Activated T-cell treated with anti-CD3 and anti-CD28 coated beads, Interleukin-2, amount 50 U/mL, for 24 hours (primary cell): ENCODE results near the gene CDC42SE2.

Experiments
- DNase-seq: peaks from one replicate; pipeline ENCODE4 v3.0.0-alpha.2; 2020
- H3K27ac Mint-ChIP-seq: 2 replicates; pipeline ENCODE4 v1.8.0; 2020; ENCODE audit warnings: mild to moderate bottlenecking, mixed read lengths
- H3K27me3 Mint-ChIP-seq: 2 replicates; pipeline ENCODE4 v1.8.0; 2020; ENCODE audit warnings: mixed read lengths
- H3K36me3 Mint-ChIP-seq: 2 replicates; pipeline ENCODE4 v1.8.0; 2020; ENCODE audit warnings: low read depth, mixed read lengths
- H3K4me1 Mint-ChIP-seq: 2 replicates; pipeline ENCODE4 v1.8.0; 2020; ENCODE audit warnings: low read depth, mixed read lengths
- H3K4me3 Mint-ChIP-seq: 2 replicates; pipeline ENCODE4 v1.8.0; 2020; ENCODE audit warnings: mild to moderate bottlenecking, moderate library complexity, mixed read lengths
- H3K9me3 Mint-ChIP-seq: 2 replicates; pipeline ENCODE4 v1.8.0; 2020; ENCODE audit warnings: mixed read lengths

Gene CDC42SE2

DNA sequence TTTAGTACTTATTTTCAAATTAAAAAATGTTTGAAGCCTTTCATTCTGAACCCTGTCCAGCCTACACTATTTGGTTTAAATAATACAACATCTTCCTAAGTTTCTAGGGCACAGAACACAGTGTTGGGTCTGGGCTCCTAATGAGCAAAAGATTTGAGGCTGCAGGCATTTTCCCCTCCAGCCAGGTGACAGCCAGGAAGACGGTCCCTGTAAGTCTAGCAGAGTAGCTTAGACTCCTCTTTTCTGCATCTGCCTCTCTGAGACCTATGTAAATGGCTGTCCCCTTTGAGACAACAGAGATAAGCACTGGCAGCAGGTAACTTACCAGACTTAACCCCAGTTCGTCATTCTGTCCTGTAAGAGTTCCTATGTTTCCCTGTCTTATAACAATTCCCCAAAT is 141.8 kb downstream of the CDC42SE2 start:
- H3K4me3 Mint-ChIP-seq = no peak overlapping the region
- H3K4me1 Mint-ChIP-seq = peaks cover 28% of the 10 kb centered on the region
- H3K9me3 Mint-ChIP-seq = peaks cover 17% of the 10 kb centered on the region
- peaks cover 93% of the 10 kb centered on the region for H3K36me3 Mint-ChIP-seq
- no peaks in the 10 kb centered on the region for H3K27me3 Mint-ChIP-seq
- no peak for DNase-seq
- peak overlapping the region; percentile 77 for H3K27ac Mint-ChIP-seq

GRCh38 chr5:131406076-131406475 is 142.2 kb downstream of the CDC42SE2 start:
- H3K4me1 Mint-ChIP-seq = peaks cover 25% of the 10 kb centered on the region
- peak overlapping the region; percentile 77 for H3K27ac Mint-ChIP-seq
- DNase-seq = no peak
- H3K9me3 Mint-ChIP-seq = peaks cover 16% of the 10 kb centered on the region
- H3K36me3 Mint-ChIP-seq = peaks cover 93% of the 10 kb centered on the region
- no peak overlapping the region for H3K4me3 Mint-ChIP-seq
- H3K27me3 Mint-ChIP-seq = no peaks in the 10 kb centered on the region

DNA sequence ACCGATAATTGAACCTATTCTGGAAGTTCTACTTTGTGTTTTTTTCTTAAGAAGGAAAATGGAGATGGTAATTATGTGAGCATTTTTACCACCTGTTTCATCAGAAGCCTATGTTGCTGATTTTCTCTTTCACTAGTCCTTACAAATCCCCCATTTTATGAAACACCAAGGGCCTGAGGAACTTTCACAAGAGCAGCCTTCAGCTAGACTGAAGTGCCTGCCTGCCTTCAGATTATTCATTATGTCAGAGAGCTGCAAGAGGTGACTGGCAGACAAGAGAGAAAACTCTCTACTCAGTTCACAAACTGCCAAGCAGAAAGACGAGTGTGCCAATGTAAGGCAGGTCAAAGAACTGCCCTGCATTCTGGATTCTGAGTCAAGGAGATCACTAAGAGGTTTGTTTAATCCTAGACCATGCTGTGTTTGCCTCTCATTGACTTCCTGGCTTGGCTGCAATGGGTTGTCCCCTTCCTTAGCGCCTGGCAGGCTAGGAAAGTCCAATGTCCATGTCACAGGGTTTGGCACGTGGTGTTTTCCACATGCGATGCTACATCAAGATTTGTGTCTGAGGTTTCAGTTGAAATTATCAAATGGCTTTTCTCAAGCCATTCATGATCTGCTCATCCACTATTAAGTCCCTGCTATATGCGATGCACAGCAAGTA is 143.3 kb downstream of the CDC42SE2 start:
- Mint-ChIP-seq H3K4me1 (peaks cover 24% of the 10 kb centered on the region), H3K4me3 (no peak overlapping the region), H3K27ac (peak overlapping the region; percentile 66), H3K36me3 (peaks cover 91% of the 10 kb centered on the region), H3K9me3 (peaks cover 15% of the 10 kb centered on the region), H3K27me3 (no peaks in the 10 kb centered on the region)
- DNase-seq = no peak

GRCh38 chr5:131413605-131414559 is 150.0 kb downstream of the CDC42SE2 start:
- peak overlapping the region; percentile 94 for H3K27ac Mint-ChIP-seq
- no peaks in the 10 kb centered on the region for H3K27me3 Mint-ChIP-seq
- peak overlapping the region; percentile 45 for H3K4me3 Mint-ChIP-seq
- DNase-seq = no peak
- peaks cover 41% of the 10 kb centered on the region for H3K4me1 Mint-ChIP-seq
- H3K9me3 Mint-ChIP-seq = peaks cover 4% of the 10 kb centered on the region
- peaks cover 70% of the 10 kb centered on the region for H3K36me3 Mint-ChIP-seq

GRCh38 chr5:131416729-131417128 is 152.9 kb downstream of the CDC42SE2 start:
- Mint-ChIP-seq H3K27me3 (no peaks in the 10 kb centered on the region), H3K4me1 (peaks cover 44% of the 10 kb centered on the region), H3K36me3 (peaks cover 68% of the 10 kb centered on the region), H3K27ac (peak overlapping the region; percentile 83), H3K4me3 (peak overlapping the region; percentile 3), H3K9me3 (no peaks in the 10 kb centered on the region)
- no peak for DNase-seq

GRCh38 chr5:131417240-131417869 is 153.5 kb downstream of the CDC42SE2 start:
- no peaks in the 10 kb centered on the region for H3K9me3 Mint-ChIP-seq
- peaks cover 44% of the 10 kb centered on the region for H3K4me1 Mint-ChIP-seq
- no peak overlapping the region for H3K4me3 Mint-ChIP-seq
- no peaks in the 10 kb centered on the region for H3K27me3 Mint-ChIP-seq
- H3K27ac Mint-ChIP-seq = peak overlapping the region; percentile 83
- peaks cover 74% of the 10 kb centered on the region for H3K36me3 Mint-ChIP-seq
- DNase-seq = peak; percentile 85

DNA sequence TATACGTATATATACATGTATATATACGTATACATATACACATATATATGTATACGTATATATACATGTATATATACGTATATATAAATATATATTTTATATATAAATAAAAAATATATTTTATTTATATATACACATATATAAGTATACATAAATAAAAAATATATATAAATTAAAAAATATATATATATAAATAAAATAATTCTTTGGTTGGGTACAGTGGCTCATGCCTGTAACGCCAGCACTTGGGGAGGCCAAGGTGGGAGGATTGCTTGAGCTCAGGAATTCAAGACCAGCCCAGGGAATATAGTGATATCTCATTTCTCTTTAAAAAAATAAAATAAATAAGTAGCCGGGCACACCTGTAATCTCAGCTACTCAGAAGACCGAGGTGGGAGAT is 155.0 kb downstream of the CDC42SE2 start:
- Mint-ChIP-seq H3K36me3 (peaks cover 76% of the 10 kb centered on the region), H3K4me3 (no peak overlapping the region), H3K4me1 (peaks cover 38% of the 10 kb centered on the region), H3K9me3 (no peaks in the 10 kb centered on the region), H3K27me3 (no peaks in the 10 kb centered on the region), H3K27ac (no peak overlapping the region)
- DNase-seq = no peak

DNA sequence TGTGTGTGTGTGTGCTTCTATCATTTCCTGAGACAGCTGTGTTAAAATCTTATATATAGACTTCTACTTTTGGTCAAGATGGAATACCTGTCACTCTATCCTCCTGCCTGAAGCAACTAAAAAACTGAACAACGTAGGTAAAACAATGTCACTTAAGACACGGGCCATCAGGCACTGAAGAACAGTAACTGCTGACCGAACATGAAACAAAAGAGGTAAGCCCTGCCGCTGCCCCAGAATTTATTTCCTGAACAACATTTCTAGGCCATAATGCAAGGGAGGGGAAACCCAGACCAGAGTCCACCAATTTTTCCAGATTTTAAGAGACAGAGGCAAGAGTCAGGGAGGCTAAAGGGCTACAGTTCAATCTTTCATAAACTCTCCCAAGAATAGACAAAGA is 156.0 kb downstream of the CDC42SE2 start:
- H3K4me1 Mint-ChIP-seq = peaks cover 29% of the 10 kb centered on the region

GRCh38 chr5:131423056-131423455 is 159.2 kb downstream of the CDC42SE2 start:
- Mint-ChIP-seq H3K9me3 (no peaks in the 10 kb centered on the region), H3K36me3 (peaks cover 82% of the 10 kb centered on the region), H3K4me3 (no peak overlapping the region), H3K27me3 (no peaks in the 10 kb centered on the region), H3K4me1 (peaks cover 20% of the 10 kb centered on the region), H3K27ac (peak overlapping the region; percentile 51)
- DNase-seq = no peak

More for the DNA sequence above, 156.0 kb downstream of the CDC42SE2 start:
- Mint-ChIP-seq H3K4me3 (no peak overlapping the region), H3K36me3 (peaks cover 74% of the 10 kb centered on the region), H3K27ac (peak overlapping the region; percentile 78), H3K27me3 (no peaks in the 10 kb centered on the region), H3K9me3 (no peaks in the 10 kb centered on the region)
- no peak for DNase-seq

- Mint-ChIP-seq H3K4me3 (no peak overlapping the region), H3K9me3 (no peaks in the 10 kb centered on the region), H3K4me1 (peaks cover 22% of the 10 kb centered on the region), H3K36me3 (peaks cover 91% of the 10 kb centered on the region), H3K27me3 (no peaks in the 10 kb centered on the region), H3K27ac (peak overlapping the region; percentile 83)
- DNase-seq = no peak
These were observed 162.2 kb downstream of the CDC42SE2 start for GRCh38 chr5:131426011-131426410.

GRCh38 chr5:131430794-131431193 is 166.9 kb downstream of the CDC42SE2 start:
- H3K4me3 Mint-ChIP-seq = no peak overlapping the region
- DNase-seq = no peak
- no peaks in the 10 kb centered on the region for H3K9me3 Mint-ChIP-seq
- no peaks in the 10 kb centered on the region for H3K27me3 Mint-ChIP-seq
- H3K27ac Mint-ChIP-seq = peak overlapping the region; percentile 30
- peaks cover 95% of the 10 kb centered on the region for H3K36me3 Mint-ChIP-seq
- peaks cover 22% of the 10 kb centered on the region for H3K4me1 Mint-ChIP-seq

GRCh38 chr5:131431794-131432193 is 167.9 kb downstream of the CDC42SE2 start:
- DNase-seq = no peak
- H3K27me3 Mint-ChIP-seq = no peaks in the 10 kb centered on the region
- peaks cover 14% of the 10 kb centered on the region for H3K4me1 Mint-ChIP-seq
- peaks cover 95% of the 10 kb centered on the region for H3K36me3 Mint-ChIP-seq
- H3K9me3 Mint-ChIP-seq = no peaks in the 10 kb centered on the region
- no peak overlapping the region for H3K4me3 Mint-ChIP-seq
- H3K27ac Mint-ChIP-seq = peak overlapping the region; percentile 59

DNA sequence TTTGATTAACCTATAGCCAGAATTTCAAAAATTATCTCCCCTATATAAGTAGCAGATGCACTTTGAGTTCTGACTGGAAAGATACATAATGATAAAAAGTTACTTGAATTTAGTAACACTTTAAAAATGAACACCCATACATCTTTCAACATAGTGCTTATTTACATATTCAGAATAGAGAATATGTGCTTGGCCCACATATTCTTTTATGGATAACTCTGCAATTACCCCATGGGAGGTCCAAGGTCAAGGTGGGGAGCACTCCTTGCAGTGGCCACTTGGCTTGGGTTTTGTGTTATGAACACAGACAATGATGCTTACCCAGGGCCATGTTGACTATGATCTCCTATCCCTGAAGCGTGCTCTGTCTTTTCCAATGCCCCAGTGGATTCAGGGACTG is 169.3 kb downstream of the CDC42SE2 start:
- no peak for DNase-seq
- Mint-ChIP-seq H3K36me3 (peaks cover 95% of the 10 kb centered on the region), H3K4me1 (peaks cover 14% of the 10 kb centered on the region), H3K4me3 (no peak overlapping the region), H3K9me3 (no peaks in the 10 kb centered on the region), H3K27me3 (no peaks in the 10 kb centered on the region), H3K27ac (peak overlapping the region; percentile 60)

DNA sequence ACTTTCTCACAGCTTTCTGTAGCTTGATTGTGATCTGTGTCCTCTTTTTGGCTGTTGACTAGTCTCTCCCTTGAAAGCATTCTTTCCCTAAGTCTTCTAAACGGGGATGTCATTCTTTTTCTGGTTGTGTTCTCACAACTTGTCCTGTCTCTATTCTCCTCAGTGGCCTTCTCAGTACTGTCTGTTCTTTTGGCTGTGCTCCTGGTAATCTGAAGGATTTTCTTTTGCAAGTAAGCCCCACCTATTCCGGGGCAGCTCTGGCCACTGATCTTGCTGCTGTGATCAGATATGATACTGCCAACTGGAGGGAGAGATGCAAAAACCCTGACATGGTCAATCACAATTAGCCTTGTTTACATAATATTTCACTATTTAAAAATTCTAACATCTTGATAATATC is 172.2 kb downstream of the CDC42SE2 start:
- Mint-ChIP-seq H3K27me3 (no peaks in the 10 kb centered on the region), H3K36me3 (peaks cover 95% of the 10 kb centered on the region), H3K4me1 (peaks cover 10% of the 10 kb centered on the region), H3K4me3 (no peak overlapping the region), H3K27ac (peak overlapping the region; percentile 27), H3K9me3 (no peaks in the 10 kb centered on the region)
- no peak for DNase-seq
